HG02798 (cell line): Measurements from ENCODE around the gene POLR1A.

Experiments used
- ATAC-seq: cut with Tn5 transposase; IDR thresholded peaks from one replicate; pipeline ENCODE4 v1.9.1; 2021; ENCODE audit warnings: mild to moderate bottlenecking; ENCODE audit not compliant: unreplicated experiment, poor library complexity

POLR1A gene

GRCh38 chr2:85987266-85988174 lies 118.2 kb downstream of the POLR1A start:
- no peak for ATAC-seq

GRCh38 chr2:85986121-85986520 lies 119.6 kb downstream of the POLR1A start:
- no peak for ATAC-seq

- no peak for ATAC-seq
Observed at GRCh38 chr2:85984788-85985187, 120.9 kb downstream of the POLR1A start.

GRCh38 chr2:85983766-85984165 lies 121.9 kb downstream of the POLR1A start:
- no peak for ATAC-seq

GRCh38 chr2:85981579-85982247 lies 124.0 kb downstream of the POLR1A start:
- no peak for ATAC-seq

- no peak for ATAC-seq
Observed at GRCh38 chr2:85978883-85979780, 126.6 kb downstream of the POLR1A start.

GRCh38 chr2:85976106-85976920 lies 129.4 kb downstream of the POLR1A start:
- ATAC-seq: no peak

GRCh38 chr2:85975581-85975980 lies 130.1 kb downstream of the POLR1A start:
- ATAC-seq: no peak

- no peak for ATAC-seq
Observed at GRCh38 chr2:85974390-85974789, 131.3 kb downstream of the POLR1A start.

- no peak for ATAC-seq
Observed at GRCh38 chr2:85972355-85972754, 133.3 kb downstream of the POLR1A start.

GRCh38 chr2:85971366-85971765 lies 134.3 kb downstream of the POLR1A start:
- no peak for ATAC-seq
